ENCODE measurements around the gene MKRN2.
"Not testable (repeated sequence)": the region's sequence is repeated elsewhere in the genome, so short reads cannot be mapped to it uniquely, and the experiment has no call there.

The MKRN2 gene

GRCh38 chr3:12588039-12589009 lies 31.4 kb downstream of the MKRN2 start:
- no peak for DNase-seq (ENCODE audit: low read depth)

GRCh38 chr3:12590096-12590495 lies 33.2 kb downstream of the MKRN2 start:
- DNase-seq (ENCODE audit: low read depth): no peak

- DNase-seq (ENCODE audit: low read depth): no peak
Observed at GRCh38 chr3:12591456-12591855, 34.6 kb downstream of the MKRN2 start.

GRCh38 chr3:12591997-12592715 lies 35.3 kb downstream of the MKRN2 start:
- DNase-seq (ENCODE audit: low read depth): no peak

GRCh38 chr3:12593473-12593872 lies 36.6 kb downstream of the MKRN2 start:
- no peak for DNase-seq (ENCODE audit: low read depth)

- no peak for DNase-seq (ENCODE audit: low read depth)
Observed at GRCh38 chr3:12598890-12599289, 42.0 kb downstream of the MKRN2 start.

- peak; percentile 8 for DNase-seq (ENCODE audit: low read depth)
Observed at GRCh38 chr3:12601072-12601471, 44.2 kb downstream of the MKRN2 start.

GRCh38 chr3:12603969-12604368 lies 47.1 kb downstream of the MKRN2 start:
- no peak for DNase-seq (ENCODE audit: low read depth)

GRCh38 chr3:12608376-12608775 lies 51.5 kb downstream of the MKRN2 start:
- no peak for DNase-seq (ENCODE audit: low read depth)

GRCh38 chr3:12611117-12611516 lies 54.2 kb downstream of the MKRN2 start:
- DNase-seq (ENCODE audit: low read depth): no peak

- no peak for DNase-seq (ENCODE audit: low read depth)
Observed at GRCh38 chr3:12612514-12613226, 55.8 kb downstream of the MKRN2 start.

- no peak for DNase-seq (ENCODE audit: low read depth)
Observed at GRCh38 chr3:12613250-12613649, 56.4 kb downstream of the MKRN2 start.

- no peak for DNase-seq (ENCODE audit: low read depth)
Observed at GRCh38 chr3:12615266-12615665, 58.4 kb downstream of the MKRN2 start.

GRCh38 chr3:12618426-12618825 lies 61.5 kb downstream of the MKRN2 start:
- no peak for DNase-seq (ENCODE audit: low read depth)

GRCh38 chr3:12620305-12620704 lies 63.4 kb downstream of the MKRN2 start:
- DNase-seq (ENCODE audit: low read depth): no peak

- no peak for DNase-seq (ENCODE audit: low read depth)
Observed at GRCh38 chr3:12620729-12621128, 63.8 kb downstream of the MKRN2 start.

GRCh38 chr3:12622335-12622734 lies 65.4 kb downstream of the MKRN2 start:
- no peak for DNase-seq (ENCODE audit: low read depth)

GRCh38 chr3:12624056-12624455 lies 67.2 kb downstream of the MKRN2 start:
- no peak for DNase-seq (ENCODE audit: low read depth)

- DNase-seq (ENCODE audit: low read depth): not testable (repeated sequence)
Observed at GRCh38 chr3:12624964-12625363, 68.1 kb downstream of the MKRN2 start.

- no peak for DNase-seq (ENCODE audit: low read depth)
Observed at GRCh38 chr3:12627370-12627769, 70.5 kb downstream of the MKRN2 start.

- DNase-seq (ENCODE audit: low read depth): no peak
Observed at GRCh38 chr3:12628813-12629212, 71.9 kb downstream of the MKRN2 start.

- peak; percentile 28 for DNase-seq (ENCODE audit: low read depth)
Observed at GRCh38 chr3:12629560-12629959, 72.7 kb downstream of the MKRN2 start.

- no peak for DNase-seq (ENCODE audit: low read depth)
Observed at GRCh38 chr3:12630292-12630691, 73.4 kb downstream of the MKRN2 start.

Data from fibroblast of the conjunctiva (primary cell).